Measurements from ENCODE around the gene CYTIP.
"Not testable (repeated sequence)": the region's sequence is repeated elsewhere in the genome, so short reads cannot be mapped to it uniquely, and the experiment has no call there.

The CYTIP gene

GRCh38 chr2:157368508-157368907 lies 75.4 kb downstream of the CYTIP start:
- DNase-seq (ENCODE audit: low read depth) = not testable (repeated sequence)

GRCh38 chr2:157367704-157368103 lies 76.2 kb downstream of the CYTIP start:
- no peak for DNase-seq (ENCODE audit: low read depth)
